Measurements from ENCODE around the gene MRGPRF.
"Not testable (repeated sequence)": the region's sequence is repeated elsewhere in the genome, so short reads cannot be mapped to it uniquely, and the experiment has no call there.

MRGPRF gene

GRCh38 chr11:69004411-69005182 lies 8.4 kb downstream of the MRGPRF start:
- DNase-seq (ENCODE audit: low read depth in 3 of 3, low spot score in 1 of 3), result no peak

- no peak for DNase-seq (ENCODE audit: low read depth in 3 of 3, low spot score in 1 of 3)
Observed at GRCh38 chr11:69003866-69004367, 9.1 kb downstream of the MRGPRF start.

- DNase-seq (ENCODE audit: low read depth in 3 of 3, low spot score in 1 of 3), result no peak
Observed at GRCh38 chr11:69003301-69003865, 9.7 kb downstream of the MRGPRF start.

GRCh38 chr11:69002570-69003231 lies 10.3 kb downstream of the MRGPRF start:
- no peak for DNase-seq (ENCODE audit: low read depth in 3 of 3, low spot score in 1 of 3)

- DNase-seq (ENCODE audit: low read depth in 3 of 3, low spot score in 1 of 3), result no peak
Observed at GRCh38 chr11:69002110-69002569, 10.9 kb downstream of the MRGPRF start.

GRCh38 chr11:69001243-69002081 lies 11.6 kb downstream of the MRGPRF start:
- no peak for DNase-seq (ENCODE audit: low read depth in 3 of 3, low spot score in 1 of 3)

- no peak for DNase-seq (ENCODE audit: low read depth in 3 of 3, low spot score in 1 of 3)
Observed at GRCh38 chr11:69000831-69001242, 12.2 kb downstream of the MRGPRF start.

- no peak for DNase-seq (ENCODE audit: low read depth in 3 of 3, low spot score in 1 of 3)
Observed at GRCh38 chr11:69000391-69000790, 12.7 kb downstream of the MRGPRF start.

GRCh38 chr11:68999748-69000355 lies 13.2 kb downstream of the MRGPRF start:
- not testable (repeated sequence) for DNase-seq (ENCODE audit: low read depth in 3 of 3, low spot score in 1 of 3)

GRCh38 chr11:68999093-68999747 lies 13.8 kb downstream of the MRGPRF start:
- DNase-seq (ENCODE audit: low read depth in 3 of 3, low spot score in 1 of 3), result no peak

- DNase-seq (ENCODE audit: low read depth in 3 of 3, low spot score in 1 of 3), result no peak
Observed at GRCh38 chr11:68998390-68998911, 14.6 kb downstream of the MRGPRF start.

- DNase-seq (ENCODE audit: low read depth in 3 of 3, low spot score in 1 of 3), result no peak
Observed at GRCh38 chr11:68997995-68998348, 15.1 kb downstream of the MRGPRF start.

- DNase-seq (ENCODE audit: low read depth in 3 of 3, low spot score in 1 of 3), result no peak
Observed at GRCh38 chr11:68997124-68997994, 15.7 kb downstream of the MRGPRF start.

- DNase-seq (ENCODE audit: low read depth in 3 of 3, low spot score in 1 of 3), result no peak
Observed at GRCh38 chr11:68996376-68997123, 16.5 kb downstream of the MRGPRF start.

- DNase-seq (ENCODE audit: low read depth in 3 of 3, low spot score in 1 of 3), result no peak
Observed at GRCh38 chr11:68994894-68995285, 18.2 kb downstream of the MRGPRF start.

GRCh38 chr11:68994161-68994893 lies 18.7 kb downstream of the MRGPRF start:
- DNase-seq (ENCODE audit: low read depth in 3 of 3, low spot score in 1 of 3), result no peak

- no peak for DNase-seq (ENCODE audit: low read depth in 3 of 3, low spot score in 1 of 3)
Observed at GRCh38 chr11:68993546-68993945, 19.5 kb downstream of the MRGPRF start.

Data from stimulated activated CD4-positive, alpha-beta T cell treated with anti-CD3 and anti-CD28 coated beads, TNF-alpha, amount 100 ng/mL, for 1 hour (primary cell).